SK-N-SH (cell line): ENCODE measurements around the gene TBC1D16. TPM values are rescaled to one million over a fixed set of nuclear protein-coding genes. Genes with fewer than 3 reads are reported as not detected.
A peak's percentile ranks its signal among the peaks of the same experiment; 100 is the strongest.

Experiments used
- CTCF ChIA-PET: fragments of 300-600, 350-600 bp; formaldehyde crosslinking; extraction: SDS; loops from one replicate; lab custom pipeline; 2021; lab: Yijun Ruan, JAX
- POLR2A ChIA-PET: fragments of 350-600 bp; sonication (Branson Sonifier 250); formaldehyde crosslinking; extraction: SDS; loops from one replicate; lab custom pipeline; 2020; ENCODE audit warnings: antibody characterized with exemption, inconsistent platforms; lab: Yijun Ruan, JAX
- DNase-seq: peaks from one replicate; pipeline ENCODE4 v3.0.0; 2012
- H2AFZ ChIP-seq: fragments of 200-600 bp; sonication (generic); 2 replicates; pipeline ENCODE4 v1.8.1; 2016; ENCODE audit warnings: antibody characterized with exemption, mild to moderate bottlenecking, low read depth
- H3F3A ChIP-seq: fragments of 200-600 bp; sonication (generic); replicated peaks from 2 replicates; pipeline ENCODE3; 2016; ENCODE audit warnings: antibody characterized with exemption, mild to moderate bottlenecking; ENCODE audit not compliant: insufficient read depth
- H3K27ac ChIP-seq, 2 experiments: fragments of 200-500 bp in 1 of 2; fragments of 200-600 bp in 1 of 2; sonication (Bioruptor generic) in 1 of 2; sonication (generic), shearing (Covaris generic) in 1 of 2; 2 replicates each; pipeline versions ENCODE4 v1.5.1 to v1.6.1; 2014 to 2016; ENCODE audit warnings: low read depth in 2 of 2, inconsistent platforms in 1 of 2, low read length in 1 of 2, mild to moderate bottlenecking in 1 of 2, mixed read lengths in 1 of 2
- H3K27me3 ChIP-seq: fragments of 200-600 bp; sonication (generic), shearing (Covaris generic); 2 replicates; pipeline ENCODE4 v1.6.1; 2016; ENCODE audit warnings: mixed run types; ENCODE audit not compliant: insufficient read depth
- H3K36me3 ChIP-seq, 2 experiments: fragments of 200-500 bp in 1 of 2; fragments of 200-600 bp in 1 of 2; sonication (Bioruptor generic) in 1 of 2; sonication (generic) in 1 of 2; replicated peaks in 1 of 2; 2 replicates each; pipeline versions ENCODE3 to v1.5.1; 2014 to 2016; ENCODE audit warnings: low read length in 1 of 2, mild to moderate bottlenecking in 1 of 2; ENCODE audit not compliant: insufficient read depth in 2 of 2, control insufficient read depth in 1 of 2
- H3K4me1 ChIP-seq, 2 experiments: fragments of 200-500 bp in 1 of 2; fragments of 200-600 bp in 1 of 2; sonication (Bioruptor generic) in 1 of 2; sonication (generic), shearing (Covaris generic) in 1 of 2; 2 replicates each; pipeline versions ENCODE4 v1.5.1 to v1.6.1; 2014 to 2016; ENCODE audit warnings: low read depth in 1 of 2, low read length in 1 of 2, mixed run types in 1 of 2; ENCODE audit not compliant: insufficient read depth in 2 of 2, control insufficient read depth in 1 of 2
- H3K4me2 ChIP-seq: fragments of 200-600 bp; sonication (generic), shearing (Covaris generic); 2 replicates; pipeline ENCODE4 v1.6.1; 2017; ENCODE audit warnings: mixed run types
- H3K4me3 ChIP-seq, 2 experiments: fragments of 200-500 bp in 1 of 2; fragments of 200-600 bp in 1 of 2; sonication (Bioruptor generic) in 1 of 2; sonication (generic), shearing (Covaris generic) in 1 of 2; 2 replicates each; pipeline versions ENCODE4 v1.5.1 to v1.8.1; 2014 to 2016; ENCODE audit warnings: low read depth in 2 of 2, inconsistent platforms in 1 of 2, low read length in 1 of 2, mild to moderate bottlenecking in 1 of 2, mixed read lengths in 1 of 2, moderate library complexity in 1 of 2
- H3K79me2 ChIP-seq: fragments of 200-600 bp; sonication (generic); 2 replicates; pipeline ENCODE4 v1.8.1; 2017; ENCODE audit warnings: mild to moderate bottlenecking; ENCODE audit not compliant: insufficient read depth
- H3K9ac ChIP-seq: fragments of 200-600 bp; sonication (generic); 2 replicates; pipeline ENCODE4 v1.6.1; 2017; ENCODE audit warnings: mixed run types
- H3K9me2 ChIP-seq: fragments of 200-600 bp; sonication (generic); 2 replicates; pipeline ENCODE4 v1.6.1; 2017; ENCODE audit warnings: mixed run types
- H3K9me3 ChIP-seq: fragments of 200-600 bp; sonication (generic); 2 replicates; pipeline ENCODE4 v1.6.1; 2017; ENCODE audit warnings: mixed run types, mild to moderate bottlenecking, moderate library complexity
- H4K20me1 ChIP-seq: fragments of 200-600 bp; sonication (generic); 2 replicates; pipeline ENCODE4 v1.6.1; 2017; ENCODE audit warnings: mild to moderate bottlenecking, mixed run types; ENCODE audit not compliant: insufficient read depth
- CHD2 ChIP-seq: fragments of 150-350 bp; IDR thresholded peaks from 2 replicates; pipeline ENCODE4 v1.6.1; 2018; ENCODE audit warnings: low read length; ENCODE audit not compliant: partially characterized antibody
- ELF1 ChIP-seq: IDR thresholded peaks from 2 replicates; pipeline ENCODE4 v1.4.0; 2012
- EP300 ChIP-seq, 2 experiments: IDR thresholded peaks; 2 replicates each; pipeline versions ENCODE4 v1.4.0 to v1.6.1; 2012; ENCODE audit warnings: borderline replicate concordance in 1 of 2, low read depth in 1 of 2, low read length in 1 of 2
- FOXM1 ChIP-seq: IDR thresholded peaks from 2 replicates; pipeline ENCODE4 v1.4.0; 2012; ENCODE audit warnings: low read depth, mild to moderate bottlenecking
- GATA2 ChIP-seq: sonication (generic); formaldehyde crosslinking; IDR thresholded peaks from 2 replicates; pipeline ENCODE4 v1.5.0; 2020; ENCODE audit warnings: mild to moderate bottlenecking, missing genetic modification reagents
- NFIC ChIP-seq: IDR thresholded peaks from 2 replicates; pipeline ENCODE4 v1.4.0; 2012; ENCODE audit warnings: borderline replicate concordance
- RXRA ChIP-seq: IDR thresholded peaks from 2 replicates; pipeline ENCODE4 v1.4.0; 2012; ENCODE audit warnings: low read depth, mild to moderate bottlenecking, borderline replicate concordance
- SIN3A ChIP-seq: IDR thresholded peaks from 2 replicates; pipeline ENCODE4 v1.6.1; 2012; ENCODE audit warnings: low read depth, mild to moderate bottlenecking, low read length, moderate library complexity, borderline replicate concordance
- TAF1 ChIP-seq: IDR thresholded peaks from 2 replicates; pipeline ENCODE4 v1.6.1; 2012; ENCODE audit warnings: low read depth, mild to moderate bottlenecking, low read length, moderate library complexity, borderline replicate concordance
- TCF12 ChIP-seq: IDR thresholded peaks from 2 replicates; pipeline ENCODE4 v1.4.0; 2012
- TEAD4 ChIP-seq: IDR thresholded peaks from 2 replicates; pipeline ENCODE4 v1.4.0; 2012; ENCODE audit warnings: mild to moderate bottlenecking, borderline replicate concordance; ENCODE audit not compliant: insufficient read depth
- YY1 ChIP-seq: IDR thresholded peaks from 2 replicates; pipeline ENCODE4 v1.4.0; 2012; ENCODE audit warnings: low read depth, mild to moderate bottlenecking
- WGBS: methylation state at CpG from one replicate; pipeline ENCODE4 v1.1.6; 2017; ENCODE audit warnings: low lambda C conversion rate; 5-methylcytosine and 5-hydroxymethylcytosine counted together
- polyA plus RNA-seq, 3 experiments: library from polyadenylated mRNA; depleted of rRNA; stranded (reverse); fragments of >200 nt; gene quantifications; 2 replicates each; pipeline ENCODE4 v1.2.3, GENCODE V29; 2012
- TF ChIP-seq, protein P1 (sequence below): fragments of 150-350 bp; IDR thresholded peaks from 2 replicates; pipeline ENCODE4 v1.6.1; 2016; ENCODE audit warnings: mild to moderate bottlenecking, low read depth, low read length
- TF ChIP-seq, protein P2 (sequence below): IDR thresholded peaks from 2 replicates; pipeline ENCODE4 v1.4.0; 2012; ENCODE audit warnings: low read depth, borderline replicate concordance

The TBC1D16 gene
- polyA plus RNA-seq, 1 of the 3 experiments (the other 2 are of a cell fraction), result 14.5 TPM

DNA sequence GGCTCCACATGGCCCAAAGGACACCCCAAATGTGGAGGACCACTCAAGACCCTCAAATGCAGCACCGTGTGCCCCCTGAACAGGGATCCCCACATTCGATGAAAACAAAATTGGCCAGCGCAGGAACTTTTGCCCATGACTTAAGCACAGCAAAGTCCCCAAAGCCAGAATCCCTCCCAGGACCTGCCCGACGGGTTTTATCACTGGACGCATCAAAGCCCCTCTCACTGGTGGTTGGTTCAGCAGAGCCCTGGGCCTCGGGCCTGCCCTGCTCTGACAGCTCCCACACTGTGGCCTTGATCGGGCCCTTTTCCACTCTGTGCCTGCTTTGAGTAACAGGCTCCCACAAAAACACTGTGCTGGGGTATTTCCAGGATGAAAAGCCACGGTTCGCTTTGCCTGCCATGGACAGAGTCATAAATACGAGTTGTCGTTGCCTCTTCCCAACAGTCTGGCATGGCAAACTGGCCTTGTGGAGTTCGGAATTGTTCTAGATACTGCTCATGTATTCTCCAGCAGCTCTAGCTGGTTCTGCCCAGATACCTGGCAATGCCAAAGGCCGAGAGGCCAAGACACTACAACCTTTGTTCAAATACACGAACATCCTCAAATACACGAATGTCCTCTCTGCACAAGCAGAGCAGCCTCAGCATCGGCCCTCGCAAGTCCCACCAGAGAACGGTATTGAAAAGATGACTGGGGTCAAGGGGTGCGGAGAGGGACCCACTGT lies 46.4 kb downstream of the TBC1D16 start:
- peaks cover 29 to 56% of the 10 kb centered on the region in 2 experiments; a peak in 3 of 4 replicates for H3K4me1 ChIP-seq
- CTCF ChIA-PET, result interaction anchor here (0.9 to 13.1 kb wide), 11 partner anchors 14 to 267 kb away, joined by 3 to 209 read pairs (median 9); partner anchors contain the start of gene CBX4
- no peaks in the 10 kb centered on the region for H3K36me3 ChIP-seq
- POLR2A ChIA-PET, result no interaction called here
- no peak overlapping the region for H2AFZ ChIP-seq
- H4K20me1 ChIP-seq, result peaks cover 25% of the 10 kb centered on the region
- H3F3A ChIP-seq, result peaks cover 5% of the 10 kb centered on the region
- no peak for DNase-seq
- TF ChIP-seq YY1 (no peak), NFIC (no peak)
- H3K9me2 ChIP-seq, result no peaks in the 10 kb centered on the region
- H3K4me2 ChIP-seq, result no peak overlapping the region
- H3K9ac ChIP-seq, result no peak overlapping the region
- no peaks in the 10 kb centered on the region for H3K27me3 ChIP-seq
- no peak overlapping the region for H3K27ac ChIP-seq
- no peak overlapping the region for H3K4me3 ChIP-seq
- WGBS, result 96% methylated on average over 17 of the region's 20 CpGs
- peaks cover 18% of the 10 kb centered on the region; the same call in 1 of the 2 replicates for H3K79me2 ChIP-seq
- H3K9me3 ChIP-seq, result no peaks in the 10 kb centered on the region

DNA sequence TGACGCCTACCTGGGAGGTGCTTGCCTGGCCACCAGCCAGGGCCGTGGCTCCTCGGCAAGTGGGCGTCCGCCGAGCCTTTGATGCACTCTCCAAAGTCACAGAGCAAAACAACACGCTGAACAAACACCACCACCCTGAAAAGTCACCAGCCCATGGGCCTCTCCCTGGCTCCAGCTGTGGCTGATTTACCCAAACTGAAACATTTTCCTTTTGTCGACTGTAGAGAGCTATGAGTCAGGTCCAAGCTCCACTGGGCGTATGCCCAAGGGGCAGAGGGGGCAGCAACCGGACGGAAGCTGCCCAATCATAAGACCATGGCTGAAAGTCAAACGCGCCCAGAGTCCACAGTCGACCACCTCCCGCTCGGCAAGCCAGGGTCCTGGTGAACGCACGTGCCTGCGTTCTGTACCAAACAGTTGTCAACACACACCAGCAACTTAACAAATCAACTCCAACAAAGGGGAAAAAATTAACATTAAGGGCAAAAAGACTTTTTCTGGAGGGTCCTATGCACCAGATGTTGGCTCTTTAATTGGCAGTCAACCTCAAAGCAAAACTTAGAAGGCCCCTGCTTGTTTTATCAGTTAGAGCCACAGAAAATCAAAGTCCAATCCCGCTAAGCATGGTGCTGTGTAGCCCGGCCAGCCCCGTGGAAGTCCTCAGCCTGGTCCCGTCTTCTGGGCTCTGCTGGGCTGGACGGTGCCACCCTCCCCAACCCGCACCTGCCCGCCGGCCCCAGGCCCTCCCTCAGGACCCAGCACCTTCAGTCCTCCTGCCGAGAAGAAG lies 47.3 kb downstream of the TBC1D16 start:
- Histone ChIP-seq H3K27me3 (no peaks in the 10 kb centered on the region), H3F3A (peaks cover 5% of the 10 kb centered on the region), H3K9ac (no peak overlapping the region), H3K79me2 (peaks cover 18% of the 10 kb centered on the region; the same call in 1 of the 2 replicates), H3K4me1 (peaks cover 29 to 56% of the 10 kb centered on the region in 2 experiments; a peak in 3 of 4 replicates), H2AFZ (no peak overlapping the region), H4K20me1 (peaks cover 25% of the 10 kb centered on the region), H3K4me3 (no peak overlapping the region), H3K9me2 (no peaks in the 10 kb centered on the region), H3K27ac (peak overlapping the region in 1 of 2 experiments; percentile 50; a peak in 1 of 4 replicates), H3K9me3 (no peaks in the 10 kb centered on the region), H3K4me2 (peak overlapping the region; percentile 55; the same call in 1 of the 2 replicates), H3K36me3 (no peaks in the 10 kb centered on the region)
- no peak for DNase-seq
- TF ChIP-seq NFIC (peak; percentile 8; the same call in 1 of the 2 replicates), TCF12 (peak; percentile 43; the same call in 1 of the 2 replicates)
- TF ChIP-seq, protein P1, sequence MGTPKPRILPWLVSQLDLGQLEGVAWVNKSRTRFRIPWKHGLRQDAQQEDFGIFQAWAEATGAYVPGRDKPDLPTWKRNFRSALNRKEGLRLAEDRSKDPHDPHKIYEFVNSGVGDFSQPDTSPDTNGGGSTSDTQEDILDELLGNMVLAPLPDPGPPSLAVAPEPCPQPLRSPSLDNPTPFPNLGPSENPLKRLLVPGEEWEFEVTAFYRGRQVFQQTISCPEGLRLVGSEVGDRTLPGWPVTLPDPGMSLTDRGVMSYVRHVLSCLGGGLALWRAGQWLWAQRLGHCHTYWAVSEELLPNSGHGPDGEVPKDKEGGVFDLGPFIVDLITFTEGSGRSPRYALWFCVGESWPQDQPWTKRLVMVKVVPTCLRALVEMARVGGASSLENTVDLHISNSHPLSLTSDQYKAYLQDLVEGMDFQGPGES, result no peak
- ChIA-PET POLR2A (no interaction called here), CTCF (interaction anchor here (0.6 to 13.1 kb wide), 10 partner anchors 16 to 247 kb away, joined by 3 to 209 read pairs (median 18); partner anchors contain the start of gene CBX4)
- WGBS, result 70% methylated on average over 26 of the region's 28 CpGs

DNA sequence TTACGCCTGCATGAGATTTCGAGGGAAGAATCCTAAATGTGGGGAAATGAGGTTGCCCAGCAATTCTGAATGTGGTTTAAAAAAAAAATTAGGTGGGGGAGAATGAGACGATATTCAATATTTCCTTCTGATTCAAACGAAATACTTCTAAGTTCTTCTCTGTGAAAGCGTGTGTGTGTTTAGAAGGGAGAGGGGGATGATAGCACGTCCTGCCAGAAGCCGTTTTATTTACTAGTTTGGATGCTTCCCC lies 47.8 kb downstream of the TBC1D16 start:
- no peak overlapping the region for H3K9ac ChIP-seq
- WGBS, result 73% methylated on average over 7 of the region's 7 CpGs
- no peaks in the 10 kb centered on the region for H3K36me3 ChIP-seq
- H3K4me3 ChIP-seq, result no peak overlapping the region
- H4K20me1 ChIP-seq, result peaks cover 25% of the 10 kb centered on the region
- H3F3A ChIP-seq, result peaks cover 5% of the 10 kb centered on the region
- H3K4me2 ChIP-seq, result peak overlapping the region; percentile 55; the same call in 1 of the 2 replicates
- TF ChIP-seq RXRA, result no peak
- no peak for TF ChIP-seq CHD2
- TF ChIP-seq EP300 (IDR thresholded peaks at IDR 0.05; ENCODE audit: borderline replicate concordance in 1 of 2, low read depth in 1 of 2, low read length in 1 of 2), result no peak
- no peak for TF ChIP-seq TEAD4
- TF ChIP-seq, protein P2, sequence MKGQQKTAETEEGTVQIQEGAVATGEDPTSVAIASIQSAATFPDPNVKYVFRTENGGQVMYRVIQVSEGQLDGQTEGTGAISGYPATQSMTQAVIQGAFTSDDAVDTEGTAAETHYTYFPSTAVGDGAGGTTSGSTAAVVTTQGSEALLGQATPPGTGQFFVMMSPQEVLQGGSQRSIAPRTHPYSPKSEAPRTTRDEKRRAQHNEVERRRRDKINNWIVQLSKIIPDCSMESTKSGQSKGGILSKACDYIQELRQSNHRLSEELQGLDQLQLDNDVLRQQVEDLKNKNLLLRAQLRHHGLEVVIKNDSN, result no peak
- no peak for TF ChIP-seq TAF1
- no peak for TF ChIP-seq FOXM1
- TF ChIP-seq, protein P1, result no peak
- no peak for TF ChIP-seq SIN3A
- TF ChIP-seq GATA2 (CRISPR knock-in tag), result no peak
- TF ChIP-seq ELF1, result no peak
- H3K4me1 ChIP-seq, result peaks cover 29 to 52% of the 10 kb centered on the region in 2 experiments; a peak in 3 of 4 replicates
- H3K9me3 ChIP-seq, result no peaks in the 10 kb centered on the region
- DNase-seq, result no peak
- H3K27ac ChIP-seq, result peak overlapping the region in 1 of 2 experiments; percentile 50; a peak in 1 of 4 replicates
- CTCF ChIA-PET, result interaction anchor here (1.0 to 13.1 kb wide), 8 partner anchors 17 to 246 kb away, joined by 3 to 209 read pairs (median 26); partner anchors contain the start of gene CBX4
- H3K9me2 ChIP-seq, result no peaks in the 10 kb centered on the region
- POLR2A ChIA-PET, result interaction anchor here (0.6 kb wide), 1 partner anchor 236 kb away, joined by 6 read pairs; no protein-coding TSS in a partner anchor
- H3K27me3 ChIP-seq, result no peaks in the 10 kb centered on the region
- peaks cover 18% of the 10 kb centered on the region; the same call in 1 of the 2 replicates for H3K79me2 ChIP-seq
- no peak overlapping the region for H2AFZ ChIP-seq
